Lung (tissue), 12 donors: ENCODE results near the gene RBM26. TPM values are rescaled to one million over a fixed set of nuclear protein-coding genes. Genes with fewer than 3 reads are reported as not detected.

Source experiments
- ATAC-seq: fragments of 200-7000 bp; cut with Tn5 transposase; one replicate; pipeline ENCODE4 v1.9.1; 2020; ENCODE audit warnings: moderate number of reproducible peaks; ENCODE audit not compliant: insufficient read depth, low FRiP score
- DNase-seq, 3 donors: peaks; one replicate each; pipeline ENCODE4 v3.0.0-alpha.2; 2013 to 2017
- H3K27ac ChIP-seq, 2 donors: one replicate each; pipeline ENCODE4 v1.5.1; 2013; ENCODE audit warnings: mild to moderate bottlenecking in 2 of 2, moderate library complexity in 2 of 2, control low read depth in 1 of 2, inconsistent platforms in 1 of 2, low read depth in 1 of 2, low read length in 1 of 2
- H3K27me3 ChIP-seq, 3 donors: one replicate each; pipeline ENCODE4 v1.5.1; 2013; ENCODE audit warnings: low read length in 2 of 3; ENCODE audit not compliant: control insufficient read depth in 3 of 3, insufficient read depth in 3 of 3
- H3K36me3 ChIP-seq, 4 donors: one replicate each; pipeline ENCODE4 v1.5.1; 2013; ENCODE audit warnings: low read length in 4 of 4, mild to moderate bottlenecking in 1 of 4, moderate library complexity in 1 of 4; ENCODE audit not compliant: control insufficient read depth in 4 of 4, insufficient read depth in 4 of 4
- H3K4me1 ChIP-seq, 5 donors: one replicate each; pipeline ENCODE4 v1.5.1; 2013; ENCODE audit warnings: low read length in 5 of 5, mild to moderate bottlenecking in 2 of 5, moderate library complexity in 1 of 5; ENCODE audit not compliant: control insufficient read depth in 5 of 5, insufficient read depth in 5 of 5
- H3K4me3 ChIP-seq: one replicate; pipeline ENCODE4 v1.5.1; 2013; ENCODE audit warnings: mild to moderate bottlenecking, control low read depth, moderate library complexity
- H3K9ac ChIP-seq, 2 donors: one replicate each; pipeline ENCODE4 v1.5.1; 2013; ENCODE audit warnings: low read length in 2 of 2, control low read depth in 1 of 2; ENCODE audit not compliant: insufficient read depth in 1 of 2
- H3K9me3 ChIP-seq, 4 donors: one replicate each; pipeline ENCODE4 v1.5.1; 2013; ENCODE audit warnings: low read length in 3 of 4, mild to moderate bottlenecking in 1 of 4, moderate library complexity in 1 of 4; ENCODE audit not compliant: control insufficient read depth in 4 of 4, insufficient read depth in 3 of 4
- WGBS, 2 donors: extraction: QIAGEN DNeasy Blood & Tissue Kit; methylation state at CpG; one replicate each; pipeline ENCODE4 v1.1.7; 2013; 5-methylcytosine and 5-hydroxymethylcytosine counted together
- polyA plus RNA-seq, 2 donors: library from polyadenylated mRNA; stranded (reverse); fragments of 200-250 nt; gene quantifications; one replicate each; pipeline ENCODE4 v1.2.1, GENCODE V29; 2013
- total RNA-seq, 2 donors: library from RNA; depleted of rRNA in 1 of 2; stranded (reverse); fragments of >200 nt in 1 of 2; gene quantifications; one replicate each; pipeline ENCODE4 v1.2.1, GENCODE V29; 2014 to 2021
- TF ChIP-seq, protein P1 (sequence below): IDR thresholded peaks from 2 replicates; pipeline ENCODE4 v1.5.1; 2012; ENCODE audit warnings: mild to moderate bottlenecking; ENCODE audit errors: control extremely low read depth, extremely low read depth
- donor health status: control.
- donor health status: control.
- donor health status: Bipolar disorder and iron deficiency.
- donor health status: healthy.
- donor health status: DM: yes; HTN: yes; CAD: no.

Gene RBM26
- total and polyA plus RNA-seq, 4 donors: 12.9 to 91.8 (median 32.3) TPM

DNA sequence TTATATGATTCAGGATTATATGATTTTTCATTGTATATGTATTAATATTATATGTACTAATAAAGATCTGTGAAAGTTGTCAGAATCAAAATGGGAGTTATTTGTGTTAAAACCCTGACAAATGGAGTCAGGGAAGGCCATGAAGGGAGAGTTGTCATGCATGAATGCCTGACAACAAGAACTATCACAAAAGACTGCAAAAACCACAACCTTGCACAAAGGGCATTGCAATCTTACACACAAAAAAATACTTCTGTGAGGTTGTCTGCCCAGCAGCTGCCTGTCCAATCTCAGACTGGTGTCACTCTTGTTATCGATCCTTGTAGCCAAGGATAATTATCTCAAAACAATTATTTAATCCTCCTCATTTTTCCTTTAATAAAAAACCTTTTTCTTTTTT lies 21.2 kb upstream of the RBM26 start:
- no peak for ATAC-seq
- H3K27me3 ChIP-seq: no peaks in the 10 kb centered on the region
- no peak for DNase-seq

DNA sequence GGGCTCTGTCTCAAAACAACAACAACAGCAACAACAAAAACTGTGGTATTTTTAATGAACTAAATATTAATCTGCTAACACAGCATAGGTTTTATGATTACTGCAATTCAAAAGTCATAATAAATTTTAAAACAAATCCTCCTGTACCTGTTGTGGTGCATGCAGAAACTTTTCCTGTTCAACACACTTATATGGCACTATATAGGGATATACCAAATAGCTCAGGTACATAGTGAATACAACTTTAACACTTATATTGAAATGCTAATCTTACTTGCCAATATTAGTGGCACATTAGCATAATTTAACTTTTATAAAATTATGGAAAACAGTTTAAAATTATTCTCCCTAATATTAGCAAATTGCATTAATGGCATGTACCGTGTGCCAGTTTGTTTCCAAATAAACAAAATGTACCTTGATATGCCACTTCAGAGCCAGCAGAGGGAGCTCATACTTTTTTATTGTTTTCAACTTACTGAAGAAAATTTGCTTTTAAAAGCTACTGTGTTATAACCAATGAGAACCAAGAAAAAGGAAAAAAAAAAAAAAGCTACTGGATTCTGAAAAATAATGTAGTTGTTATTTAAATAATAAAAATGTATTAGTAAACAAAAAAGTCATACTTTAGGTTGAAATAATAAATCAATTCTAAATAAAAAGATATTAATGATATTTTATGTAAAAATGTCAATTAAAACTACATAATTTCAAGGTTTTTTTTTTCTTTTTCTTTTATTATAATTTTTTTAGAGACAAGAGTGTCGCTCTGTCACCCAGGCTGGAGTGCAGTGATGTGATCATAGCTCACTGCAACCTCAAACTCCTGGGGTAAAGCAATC lies 18.0 kb upstream of the RBM26 start:
- no peaks in the 10 kb centered on the region for H3K9me3 ChIP-seq
- DNase-seq: peak in 2 of 3 donors; percentile 61 to 68
- TF ChIP-seq, protein P1, sequence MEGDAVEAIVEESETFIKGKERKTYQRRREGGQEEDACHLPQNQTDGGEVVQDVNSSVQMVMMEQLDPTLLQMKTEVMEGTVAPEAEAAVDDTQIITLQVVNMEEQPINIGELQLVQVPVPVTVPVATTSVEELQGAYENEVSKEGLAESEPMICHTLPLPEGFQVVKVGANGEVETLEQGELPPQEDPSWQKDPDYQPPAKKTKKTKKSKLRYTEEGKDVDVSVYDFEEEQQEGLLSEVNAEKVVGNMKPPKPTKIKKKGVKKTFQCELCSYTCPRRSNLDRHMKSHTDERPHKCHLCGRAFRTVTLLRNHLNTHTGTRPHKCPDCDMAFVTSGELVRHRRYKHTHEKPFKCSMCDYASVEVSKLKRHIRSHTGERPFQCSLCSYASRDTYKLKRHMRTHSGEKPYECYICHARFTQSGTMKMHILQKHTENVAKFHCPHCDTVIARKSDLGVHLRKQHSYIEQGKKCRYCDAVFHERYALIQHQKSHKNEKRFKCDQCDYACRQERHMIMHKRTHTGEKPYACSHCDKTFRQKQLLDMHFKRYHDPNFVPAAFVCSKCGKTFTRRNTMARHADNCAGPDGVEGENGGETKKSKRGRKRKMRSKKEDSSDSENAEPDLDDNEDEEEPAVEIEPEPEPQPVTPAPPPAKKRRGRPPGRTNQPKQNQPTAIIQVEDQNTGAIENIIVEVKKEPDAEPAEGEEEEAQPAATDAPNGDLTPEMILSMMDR: peak; percentile 78
- no peaks in the 10 kb centered on the region for H3K36me3 ChIP-seq
- peaks cover 0 to 2% (median 0%) of the 10 kb centered on the region in 5 donors for H3K4me1 ChIP-seq
- no peak overlapping the region for H3K4me3 ChIP-seq
- 42 to 44% methylated on average over 2 of the region's 2 CpGs for WGBS, 2 donors
- no peaks in the 10 kb centered on the region for H3K27me3 ChIP-seq
- no peak overlapping the region for H3K9ac ChIP-seq
- no peak overlapping the region for H3K27ac ChIP-seq
- ATAC-seq: peak; percentile 53

More for the DNA sequence above, 21.2 kb upstream of the RBM26 start:
- 94 to 97% methylated on average over 1 of the region's 1 CpG for WGBS, 2 donors
- TF ChIP-seq, protein P1: no peak
- no peak overlapping the region for H3K4me3 ChIP-seq
- no peaks in the 10 kb centered on the region for H3K9me3 ChIP-seq
- no peaks in the 10 kb centered on the region for H3K36me3 ChIP-seq
- no peak overlapping the region for H3K9ac ChIP-seq
- H3K27ac ChIP-seq: no peak overlapping the region
- no peaks in the 10 kb centered on the region for H3K4me1 ChIP-seq

DNA sequence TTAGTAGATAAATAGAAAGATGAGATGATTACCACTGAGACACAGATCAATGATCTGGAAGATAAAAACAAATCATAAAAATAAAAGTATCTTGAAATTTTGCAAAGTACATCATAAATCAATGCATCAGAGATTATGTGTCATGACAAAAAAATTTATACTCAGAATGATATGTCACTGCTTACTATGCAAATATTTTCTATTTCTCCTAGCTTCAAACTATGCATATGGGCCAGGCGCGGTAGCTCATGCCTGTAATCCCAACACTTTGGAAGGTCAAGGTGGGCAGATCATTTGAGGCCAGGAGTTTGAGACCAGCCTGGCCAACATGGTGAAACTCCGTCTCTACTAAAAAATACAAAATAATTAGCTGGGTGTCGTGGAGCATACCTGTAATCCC lies 17.3 kb upstream of the RBM26 start:
- Histone ChIP-seq H3K9me3 (no peaks in the 10 kb centered on the region), H3K36me3 (no peaks in the 10 kb centered on the region), H3K4me3 (no peak overlapping the region), H3K9ac (no peak overlapping the region), H3K27me3 (no peaks in the 10 kb centered on the region), H3K27ac (no peak overlapping the region), H3K4me1 (peaks cover 0 to 2% (median 0%) of the 10 kb centered on the region in 5 donors)
- no peak for DNase-seq
- no peak for ATAC-seq
- TF ChIP-seq, protein P1: no peak
- 93 to 96% methylated on average over 4 of the region's 4 CpGs for WGBS, 2 donors
